Ishikawa (cell line): ENCODE measurements around the gene HECTD2.

Source experiments
- CEBPB ChIP-seq: IDR thresholded peaks from 2 replicates; pipeline ENCODE4 v1.6.1; 2012
- CREB1 ChIP-seq: IDR thresholded peaks from 2 replicates; pipeline ENCODE4 v1.6.1; 2012; ENCODE audit warnings: low read depth
- EP300 ChIP-seq: IDR thresholded peaks from 2 replicates; pipeline ENCODE4 v1.6.1; 2012; ENCODE audit warnings: borderline replicate concordance
- FOXM1 ChIP-seq: IDR thresholded peaks from 2 replicates; pipeline ENCODE4 v1.6.1; 2012; ENCODE audit warnings: low read depth, borderline replicate concordance
- RAD21 ChIP-seq: IDR thresholded peaks from 2 replicates; pipeline ENCODE4 v1.6.1; 2012; ENCODE audit warnings: low read depth
- TAF1 ChIP-seq: IDR thresholded peaks from 2 replicates; pipeline ENCODE4 v1.6.1; 2012; ENCODE audit warnings: low read depth, mild to moderate bottlenecking
- YY1 ChIP-seq: IDR thresholded peaks from 2 replicates; pipeline ENCODE4 v1.6.1; 2012; ENCODE audit warnings: low read depth
- ZBTB7A ChIP-seq: IDR thresholded peaks from 2 replicates; pipeline ENCODE4 v1.6.1; 2012; ENCODE audit warnings: low read depth
- TF ChIP-seq, protein P1 (sequence below): IDR thresholded peaks from 2 replicates; pipeline ENCODE4 v1.6.1; 2012
- TF ChIP-seq, protein P2 (sequence below): IDR thresholded peaks from 2 replicates; pipeline ENCODE4 v1.6.1; 2012; ENCODE audit warnings: low read depth, mild to moderate bottlenecking
- TF ChIP-seq, protein P3 (sequence below): IDR thresholded peaks from 2 replicates; pipeline ENCODE4 v1.6.1; 2012

DNA sequence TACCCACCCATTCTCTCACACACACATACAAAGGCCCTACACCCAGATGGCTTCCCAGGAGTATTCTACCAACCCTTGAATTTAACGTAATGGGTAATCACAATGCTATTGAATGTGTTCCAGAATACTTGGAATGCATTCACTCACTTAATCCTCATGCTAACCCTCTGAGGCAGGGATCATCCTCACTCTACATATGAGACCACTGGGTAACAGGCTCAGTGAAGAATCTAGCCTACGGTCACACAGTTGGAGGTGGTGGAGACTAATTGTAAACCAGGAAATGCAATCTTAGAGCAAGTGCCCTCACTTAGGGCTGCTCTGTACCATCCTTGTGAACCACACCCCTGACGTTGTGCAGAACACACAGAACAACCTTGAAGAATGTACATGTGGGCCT is 135.2 kb downstream of the HECTD2 start:
- TF ChIP-seq, protein P1, sequence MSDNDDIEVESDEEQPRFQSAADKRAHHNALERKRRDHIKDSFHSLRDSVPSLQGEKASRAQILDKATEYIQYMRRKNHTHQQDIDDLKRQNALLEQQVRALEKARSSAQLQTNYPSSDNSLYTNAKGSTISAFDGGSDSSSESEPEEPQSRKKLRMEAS = no peak
- no peak for TF ChIP-seq ZBTB7A
- no peak for TF ChIP-seq YY1
- no peak for TF ChIP-seq RAD21
- TF ChIP-seq CEBPB = no peak
- TF ChIP-seq, protein P2, sequence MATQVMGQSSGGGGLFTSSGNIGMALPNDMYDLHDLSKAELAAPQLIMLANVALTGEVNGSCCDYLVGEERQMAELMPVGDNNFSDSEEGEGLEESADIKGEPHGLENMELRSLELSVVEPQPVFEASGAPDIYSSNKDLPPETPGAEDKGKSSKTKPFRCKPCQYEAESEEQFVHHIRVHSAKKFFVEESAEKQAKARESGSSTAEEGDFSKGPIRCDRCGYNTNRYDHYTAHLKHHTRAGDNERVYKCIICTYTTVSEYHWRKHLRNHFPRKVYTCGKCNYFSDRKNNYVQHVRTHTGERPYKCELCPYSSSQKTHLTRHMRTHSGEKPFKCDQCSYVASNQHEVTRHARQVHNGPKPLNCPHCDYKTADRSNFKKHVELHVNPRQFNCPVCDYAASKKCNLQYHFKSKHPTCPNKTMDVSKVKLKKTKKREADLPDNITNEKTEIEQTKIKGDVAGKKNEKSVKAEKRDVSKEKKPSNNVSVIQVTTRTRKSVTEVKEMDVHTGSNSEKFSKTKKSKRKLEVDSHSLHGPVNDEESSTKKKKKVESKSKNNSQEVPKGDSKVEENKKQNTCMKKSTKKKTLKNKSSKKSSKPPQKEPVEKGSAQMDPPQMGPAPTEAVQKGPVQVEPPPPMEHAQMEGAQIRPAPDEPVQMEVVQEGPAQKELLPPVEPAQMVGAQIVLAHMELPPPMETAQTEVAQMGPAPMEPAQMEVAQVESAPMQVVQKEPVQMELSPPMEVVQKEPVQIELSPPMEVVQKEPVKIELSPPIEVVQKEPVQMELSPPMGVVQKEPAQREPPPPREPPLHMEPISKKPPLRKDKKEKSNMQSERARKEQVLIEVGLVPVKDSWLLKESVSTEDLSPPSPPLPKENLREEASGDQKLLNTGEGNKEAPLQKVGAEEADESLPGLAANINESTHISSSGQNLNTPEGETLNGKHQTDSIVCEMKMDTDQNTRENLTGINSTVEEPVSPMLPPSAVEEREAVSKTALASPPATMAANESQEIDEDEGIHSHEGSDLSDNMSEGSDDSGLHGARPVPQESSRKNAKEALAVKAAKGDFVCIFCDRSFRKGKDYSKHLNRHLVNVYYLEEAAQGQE = no peak
- TF ChIP-seq EP300 = no peak
- no peak for TF ChIP-seq FOXM1
- TF ChIP-seq TAF1 = no peak
- no peak for TF ChIP-seq CREB1
- TF ChIP-seq, protein P3, sequence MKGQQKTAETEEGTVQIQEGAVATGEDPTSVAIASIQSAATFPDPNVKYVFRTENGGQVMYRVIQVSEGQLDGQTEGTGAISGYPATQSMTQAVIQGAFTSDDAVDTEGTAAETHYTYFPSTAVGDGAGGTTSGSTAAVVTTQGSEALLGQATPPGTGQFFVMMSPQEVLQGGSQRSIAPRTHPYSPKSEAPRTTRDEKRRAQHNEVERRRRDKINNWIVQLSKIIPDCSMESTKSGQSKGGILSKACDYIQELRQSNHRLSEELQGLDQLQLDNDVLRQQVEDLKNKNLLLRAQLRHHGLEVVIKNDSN = no peak
